ENCODE measurements around the gene CDK5. TPM values are rescaled to one million over a fixed set of nuclear protein-coding genes. Genes with fewer than 3 reads are reported as not detected.

The CDK5 gene
- total RNA-seq, 1 experiment from 2014 or later = 23.8 TPM

DNA sequence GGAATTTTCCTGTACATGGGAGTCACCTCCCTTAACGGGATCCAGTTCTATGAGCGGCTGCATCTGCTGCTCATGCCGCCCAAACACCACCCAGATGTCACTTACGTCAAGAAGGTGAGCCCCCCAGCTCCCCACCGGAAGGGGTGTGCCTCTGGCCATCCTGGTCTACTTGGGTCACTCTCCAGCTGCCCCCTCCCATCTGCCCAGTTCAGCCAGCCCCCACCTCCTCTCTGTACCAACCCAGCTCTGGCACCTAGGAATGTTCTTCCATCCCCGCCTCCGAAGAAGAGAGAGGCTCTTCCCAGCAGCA, 17.9 kb upstream of the CDK5 start:
- CTCF ChIA-PET = no interaction called here
- Mint-ChIP-seq H3K27me3 (ENCODE audit: insufficient read depth, unreplicated experiment) (no peaks in the 10 kb centered on the region), H3K36me3 (ENCODE audit: insufficient read depth, unreplicated experiment) (peaks cover 93% of the 10 kb centered on the region), H3K27ac (ENCODE audit: unreplicated experiment) (peak overlapping the region; percentile 51), H3K4me1 (ENCODE audit: low read depth, unreplicated experiment) (no peaks in the 10 kb centered on the region), H3K4me3 (ENCODE audit: unreplicated experiment) (no peak overlapping the region), H3K9me3 (ENCODE audit: unreplicated experiment) (no peaks in the 10 kb centered on the region)
- H3K27me3 ChIP-seq (replicated peaks; ENCODE audit: control insufficient read depth, insufficient read depth, low read length) = no peaks in the 10 kb centered on the region
- no peak for TF ChIP-seq CTCF (IDR thresholded peaks at IDR 0.05; ENCODE audit: insufficient read depth in 1 of 2, low read depth in 1 of 2, low read length in 1 of 2, severe bottlenecking in 1 of 2, unreplicated experiment in 1 of 2)
- intact Hi-C loops (cut with micrococcal nuclease; ENCODE audit: unreplicated experiment) = no loop called here
- no TSS peak for BruUV-seq (replicated peaks)
- POLR2A ChIA-PET = interaction anchor here (0.5 kb wide), 1 partner anchor 302 kb away, joined by 3 read pairs; no protein-coding TSS in a partner anchor
- 0 out of 2 replicates have a peak, but pooled peaks cover 5% of the 10 kb centered on the region for H3K4me1 ChIP-seq
- no peaks in the 10 kb centered on the region for H3K36me3 ChIP-seq (ENCODE audit: control insufficient read depth, insufficient read depth, low read length)
- H3K9me3 ChIP-seq = no peaks in the 10 kb centered on the region
- no peak overlapping the region for H3K4me3 ChIP-seq (ENCODE audit: low read depth, low read length)
- DNase-seq = peak in 1 of 2 experiments; percentile 38

DNA sequence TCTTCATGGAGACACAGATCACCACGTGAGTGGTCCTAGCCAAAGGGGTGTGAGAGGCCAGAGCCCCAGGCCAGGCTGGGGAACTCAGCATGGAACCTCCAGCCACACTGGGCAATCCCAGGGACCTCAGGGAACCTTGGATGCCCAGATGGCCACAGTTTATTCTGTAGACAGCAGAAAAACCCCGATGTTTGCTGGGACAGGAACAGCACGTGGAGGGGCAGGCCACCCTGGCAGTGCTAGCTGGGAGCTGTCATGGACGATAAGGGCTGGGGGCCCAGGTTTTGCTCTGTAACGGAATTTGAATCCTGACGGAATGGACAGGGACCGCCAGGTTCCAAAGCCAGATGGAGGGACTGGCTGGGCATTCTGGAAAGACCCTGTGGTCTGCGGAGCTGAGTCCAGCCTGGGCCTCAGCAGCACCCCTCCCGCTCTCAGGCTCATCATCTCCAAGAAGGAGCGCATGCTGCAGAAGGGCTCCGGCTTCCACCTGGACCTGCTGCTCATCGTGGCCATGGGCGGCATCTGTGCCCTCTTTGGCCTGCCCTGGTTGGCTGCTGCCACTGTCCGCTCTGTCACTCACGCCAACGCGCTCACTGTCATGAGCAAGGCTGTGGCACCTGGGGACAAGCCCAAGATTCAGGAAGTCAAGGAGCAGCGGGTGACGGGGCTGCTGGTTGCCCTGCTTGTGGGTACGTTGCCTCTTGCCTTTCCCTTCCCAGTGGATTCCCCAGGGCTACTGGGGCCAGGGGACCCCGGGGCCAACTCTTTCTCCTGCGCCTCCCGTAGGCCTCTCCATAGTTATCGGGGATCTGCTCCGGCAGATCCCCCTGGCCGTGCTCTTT, 17.3 kb upstream of the CDK5 start:
- no TSS peak for BruUV-seq (replicated peaks)
- no peaks in the 10 kb centered on the region for H3K9me3 Mint-ChIP-seq (ENCODE audit: unreplicated experiment)
- POLR2A ChIA-PET = no interaction called here

DNA sequence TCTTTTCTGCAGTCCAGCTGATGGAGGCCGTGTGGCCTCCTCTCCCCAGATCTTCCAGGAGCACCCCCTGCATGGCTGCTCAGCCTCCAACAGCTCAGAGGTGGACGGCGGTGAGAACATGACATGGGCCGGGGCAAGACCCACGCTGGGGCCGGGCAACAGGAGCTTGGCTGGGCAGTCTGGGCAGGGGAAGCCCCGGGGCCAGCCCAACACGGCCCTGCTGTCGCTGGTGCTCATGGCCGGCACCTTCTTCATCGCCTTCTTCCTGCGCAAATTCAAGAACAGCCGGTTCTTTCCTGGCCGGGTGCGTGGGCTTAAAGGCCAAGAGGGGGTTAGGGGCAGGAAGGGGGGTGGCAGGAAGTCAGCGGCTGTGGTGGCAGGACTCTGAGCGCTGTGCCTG, 16.3 kb upstream of the CDK5 start:
- H3K36me3 ChIP-seq (ENCODE audit: control insufficient read depth, insufficient read depth, low read length) = peaks cover 1% of the 10 kb centered on the region
- no peaks in the 10 kb centered on the region for H3K9me3 ChIP-seq
- Mint-ChIP-seq H3K4me3 (ENCODE audit: unreplicated experiment) (no peak overlapping the region), H3K4me1 (ENCODE audit: low read depth, unreplicated experiment) (no peaks in the 10 kb centered on the region), H3K27ac (ENCODE audit: unreplicated experiment) (no peak overlapping the region), H3K9me3 (ENCODE audit: unreplicated experiment) (no peaks in the 10 kb centered on the region), H3K27me3 (ENCODE audit: insufficient read depth, unreplicated experiment) (no peaks in the 10 kb centered on the region), H3K36me3 (ENCODE audit: insufficient read depth, unreplicated experiment) (peaks cover 95% of the 10 kb centered on the region)
- 0 out of 2 replicates have a peak, but pooled peaks cover 5% of the 10 kb centered on the region for H3K4me1 ChIP-seq
- intact Hi-C loops (cut with micrococcal nuclease; ENCODE audit: unreplicated experiment) = no loop called here
- H3K4me3 ChIP-seq (ENCODE audit: low read depth, low read length) = no peak overlapping the region
- ChIA-PET CTCF (no interaction called here), POLR2A (no interaction called here)
- TF ChIP-seq CTCF (IDR thresholded peaks at IDR 0.05; ENCODE audit: insufficient read depth in 1 of 2, low read depth in 1 of 2, low read length in 1 of 2, severe bottlenecking in 1 of 2, unreplicated experiment in 1 of 2) = no peak
- H3K27me3 ChIP-seq (replicated peaks; ENCODE audit: control insufficient read depth, insufficient read depth, low read length) = no peaks in the 10 kb centered on the region
- no peak for DNase-seq
- BruUV-seq (replicated peaks) = no TSS peak

More for the DNA sequence above, 17.3 kb upstream of the CDK5 start:
- Histone ChIP-seq H3K4me3 (ENCODE audit: low read depth, low read length) (no peak overlapping the region), H3K36me3 (ENCODE audit: control insufficient read depth, insufficient read depth, low read length) (no peaks in the 10 kb centered on the region), H3K27me3 (replicated peaks; ENCODE audit: control insufficient read depth, insufficient read depth, low read length) (no peaks in the 10 kb centered on the region), H3K4me1 (0 out of 2 replicates have a peak, but pooled peaks cover 5% of the 10 kb centered on the region), H3K9me3 (no peaks in the 10 kb centered on the region)
- Mint-ChIP-seq H3K27ac (ENCODE audit: unreplicated experiment) (peak overlapping the region; percentile 51), H3K36me3 (ENCODE audit: insufficient read depth, unreplicated experiment) (peaks cover 93% of the 10 kb centered on the region), H3K4me3 (ENCODE audit: unreplicated experiment) (no peak overlapping the region), H3K4me1 (ENCODE audit: low read depth, unreplicated experiment) (no peaks in the 10 kb centered on the region), H3K27me3 (ENCODE audit: insufficient read depth, unreplicated experiment) (no peaks in the 10 kb centered on the region)
- CTCF ChIA-PET = no interaction called here
- intact Hi-C loops (cut with micrococcal nuclease; ENCODE audit: unreplicated experiment) = no loop called here
- peak in 1 of 2 experiments; percentile 29 for DNase-seq
- TF ChIP-seq CTCF (IDR thresholded peaks at IDR 0.05; ENCODE audit: insufficient read depth in 1 of 2, low read depth in 1 of 2, low read length in 1 of 2, severe bottlenecking in 1 of 2, unreplicated experiment in 1 of 2) = no peak
